ENCODE results near the gene RECQL5. TPM values are rescaled to one million over a fixed set of nuclear protein-coding genes. Genes with fewer than 3 reads are reported as not detected.

Gene RECQL5
- total RNA-seq, 2 donors from 2014 or later = 54.3 TPM

DNA sequence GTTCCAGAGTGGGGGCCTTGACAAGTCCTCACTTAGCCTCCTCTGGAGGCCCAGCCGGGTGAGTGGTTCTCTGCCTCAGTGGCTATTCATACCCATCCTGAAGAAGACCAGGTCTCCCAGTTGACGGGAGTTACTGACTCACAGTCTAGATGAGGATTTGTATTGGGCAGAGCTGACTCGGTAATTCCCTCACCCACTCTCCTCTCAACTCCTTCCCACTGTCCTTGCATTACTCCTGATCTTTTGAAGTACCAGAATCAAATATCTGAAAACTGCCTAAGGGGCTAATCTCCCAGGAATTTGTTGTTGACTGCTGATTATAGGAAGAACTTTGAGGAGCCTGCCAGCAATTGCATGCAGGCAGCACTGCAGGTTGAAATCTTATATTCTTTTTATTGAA is 14.3 kb upstream of the RECQL5 start:
- no peak overlapping the region for H3K9ac ChIP-seq (ENCODE audit: extremely low read depth, low read length, poor library complexity, severe bottlenecking)
- no peaks in the 10 kb centered on the region for H3K4me1 ChIP-seq (ENCODE audit: control insufficient read depth, insufficient read depth, low read length)
- H3K4me3 ChIP-seq (ENCODE audit: low read length) = no peak overlapping the region
- Mint-ChIP-seq H3K4me1 (no peaks in the 10 kb centered on the region), H3K9me3 (no peaks in the 10 kb centered on the region), H3K27me3 (ENCODE audit: insufficient read depth) (no peaks in the 10 kb centered on the region), H3K36me3 (ENCODE audit: low read depth) (peaks cover 40% of the 10 kb centered on the region), H3K4me3 (no peak overlapping the region), H3K27ac (peak overlapping the region; percentile 69)
- no peaks in the 10 kb centered on the region for H3K9me3 ChIP-seq (ENCODE audit: control insufficient read depth, low read length)
- H3K27me3 ChIP-seq (ENCODE audit: control insufficient read depth, insufficient read depth, low read length, poor library complexity, severe bottlenecking) = no peaks in the 10 kb centered on the region
- peaks cover 60% of the 10 kb centered on the region for H3K36me3 ChIP-seq (ENCODE audit: control insufficient read depth, insufficient read depth, low read length)
- DNase-seq = no peak
- TF ChIP-seq, protein P1, sequence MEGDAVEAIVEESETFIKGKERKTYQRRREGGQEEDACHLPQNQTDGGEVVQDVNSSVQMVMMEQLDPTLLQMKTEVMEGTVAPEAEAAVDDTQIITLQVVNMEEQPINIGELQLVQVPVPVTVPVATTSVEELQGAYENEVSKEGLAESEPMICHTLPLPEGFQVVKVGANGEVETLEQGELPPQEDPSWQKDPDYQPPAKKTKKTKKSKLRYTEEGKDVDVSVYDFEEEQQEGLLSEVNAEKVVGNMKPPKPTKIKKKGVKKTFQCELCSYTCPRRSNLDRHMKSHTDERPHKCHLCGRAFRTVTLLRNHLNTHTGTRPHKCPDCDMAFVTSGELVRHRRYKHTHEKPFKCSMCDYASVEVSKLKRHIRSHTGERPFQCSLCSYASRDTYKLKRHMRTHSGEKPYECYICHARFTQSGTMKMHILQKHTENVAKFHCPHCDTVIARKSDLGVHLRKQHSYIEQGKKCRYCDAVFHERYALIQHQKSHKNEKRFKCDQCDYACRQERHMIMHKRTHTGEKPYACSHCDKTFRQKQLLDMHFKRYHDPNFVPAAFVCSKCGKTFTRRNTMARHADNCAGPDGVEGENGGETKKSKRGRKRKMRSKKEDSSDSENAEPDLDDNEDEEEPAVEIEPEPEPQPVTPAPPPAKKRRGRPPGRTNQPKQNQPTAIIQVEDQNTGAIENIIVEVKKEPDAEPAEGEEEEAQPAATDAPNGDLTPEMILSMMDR (conservative IDR thresholded peaks at IDR 0.05) = no peak
- 93% methylated on average over 3 of the region's 3 CpGs for WGBS, 2 experiments (ENCODE audit: insufficient coverage in 1 of 2, insufficient read length in 1 of 2)
- H3K27ac ChIP-seq (ENCODE audit: low read depth, low read length) = no peak overlapping the region

GRCh38 chr17:75680431-75680830 is 13.5 kb upstream of the RECQL5 start:
- peak overlapping the region; percentile 52 for H3K27ac Mint-ChIP-seq
- no peak overlapping the region for H3K9ac ChIP-seq (ENCODE audit: extremely low read depth, low read length, poor library complexity, severe bottlenecking)
- no peaks in the 10 kb centered on the region for H3K4me1 Mint-ChIP-seq
- H3K36me3 Mint-ChIP-seq (ENCODE audit: low read depth) = peaks cover 44% of the 10 kb centered on the region
- 93 to 98% methylated on average over 9 to 10 of the region's 10 CpGs for WGBS, 2 experiments (ENCODE audit: insufficient coverage in 1 of 2, insufficient read length in 1 of 2)
- H3K4me1 ChIP-seq (ENCODE audit: control insufficient read depth, insufficient read depth, low read length) = no peaks in the 10 kb centered on the region
- no peak for DNase-seq
- no peaks in the 10 kb centered on the region for H3K27me3 ChIP-seq (ENCODE audit: control insufficient read depth, insufficient read depth, low read length, poor library complexity, severe bottlenecking)
- no peak overlapping the region for H3K4me3 ChIP-seq (ENCODE audit: low read length)
- H3K27me3 Mint-ChIP-seq (ENCODE audit: insufficient read depth) = no peaks in the 10 kb centered on the region
- TF ChIP-seq, protein P1 (conservative IDR thresholded peaks at IDR 0.05) = no peak
- peaks cover 68% of the 10 kb centered on the region for H3K36me3 ChIP-seq (ENCODE audit: control insufficient read depth, insufficient read depth, low read length)
- no peak overlapping the region for H3K4me3 Mint-ChIP-seq
- H3K27ac ChIP-seq (ENCODE audit: low read depth, low read length) = no peak overlapping the region
- no peaks in the 10 kb centered on the region for H3K9me3 ChIP-seq (ENCODE audit: control insufficient read depth, low read length)
- no peaks in the 10 kb centered on the region for H3K9me3 Mint-ChIP-seq

- Mint-ChIP-seq H3K9me3 (no peaks in the 10 kb centered on the region), H3K27me3 (ENCODE audit: insufficient read depth) (no peaks in the 10 kb centered on the region), H3K36me3 (ENCODE audit: low read depth) (peaks cover 44% of the 10 kb centered on the region), H3K27ac (no peak overlapping the region), H3K4me3 (no peak overlapping the region), H3K4me1 (no peaks in the 10 kb centered on the region)
- H3K4me3 ChIP-seq (ENCODE audit: low read length) = no peak overlapping the region
- H3K27ac ChIP-seq (ENCODE audit: low read depth, low read length) = no peak overlapping the region
- no peak for DNase-seq
- H3K4me1 ChIP-seq (ENCODE audit: control insufficient read depth, insufficient read depth, low read length) = no peaks in the 10 kb centered on the region
- TF ChIP-seq, protein P1 (conservative IDR thresholded peaks at IDR 0.05) = no peak
- H3K27me3 ChIP-seq (ENCODE audit: control insufficient read depth, insufficient read depth, low read length, poor library complexity, severe bottlenecking) = no peaks in the 10 kb centered on the region
- WGBS, 2 experiments (ENCODE audit: insufficient coverage in 1 of 2, insufficient read length in 1 of 2) = 92 to 95% methylated on average over 11 of the region's 11 CpGs
- peaks cover 66% of the 10 kb centered on the region for H3K36me3 ChIP-seq (ENCODE audit: control insufficient read depth, insufficient read depth, low read length)
- no peak overlapping the region for H3K9ac ChIP-seq (ENCODE audit: extremely low read depth, low read length, poor library complexity, severe bottlenecking)
- no peaks in the 10 kb centered on the region for H3K9me3 ChIP-seq (ENCODE audit: control insufficient read depth, low read length)
Measured at GRCh38 chr17:75679706-75680211, 12.8 kb upstream of the RECQL5 start.
